GM18867 (cell line): ENCODE data around the gene ATP4A.
A peak's percentile ranks its signal among the peaks of the same experiment; 100 is the strongest.

Experiments
- ATAC-seq: cut with Tn5 transposase; IDR thresholded peaks from one replicate; pipeline ENCODE4 v1.9.1; 2021; ENCODE audit warnings: mild to moderate bottlenecking, moderate library complexity; ENCODE audit not compliant: unreplicated experiment

The ATP4A gene

GRCh38 chr19:35566738-35567137, 3.3 kb upstream of the ATP4A start:
- ATAC-seq: no peak

- ATAC-seq: no peak
Measured at GRCh38 chr19:35565016-35565856, 1.8 kb upstream of the ATP4A start.

- no peak for ATAC-seq
Measured at GRCh38 chr19:35562776-35563175, 682 bp downstream of the ATP4A start.

- ATAC-seq: no peak
Measured at GRCh38 chr19:35562336-35562735, 1.1 kb downstream of the ATP4A start.

- no peak for ATAC-seq
Measured at GRCh38 chr19:35561436-35561835, 2.0 kb downstream of the ATP4A start.

GRCh38 chr19:35560677-35561076, 2.8 kb downstream of the ATP4A start:
- no peak for ATAC-seq

GRCh38 chr19:35560271-35560670, 3.2 kb downstream of the ATP4A start:
- no peak for ATAC-seq

GRCh38 chr19:35559781-35560180, 3.7 kb downstream of the ATP4A start:
- ATAC-seq: no peak

- peak; percentile 50 for ATAC-seq
Measured at GRCh38 chr19:35559281-35559659, 4.2 kb downstream of the ATP4A start.

GRCh38 chr19:35558400-35559280, 4.8 kb downstream of the ATP4A start:
- ATAC-seq: no peak

- no peak for ATAC-seq
Measured at GRCh38 chr19:35557539-35558399, 5.7 kb downstream of the ATP4A start.

GRCh38 chr19:35556846-35557538, 6.5 kb downstream of the ATP4A start:
- no peak for ATAC-seq

GRCh38 chr19:35556025-35556590, 7.3 kb downstream of the ATP4A start:
- ATAC-seq: no peak

GRCh38 chr19:35555301-35556005, 8.0 kb downstream of the ATP4A start:
- ATAC-seq: no peak

- ATAC-seq: no peak
Measured at GRCh38 chr19:35554076-35554475, 9.4 kb downstream of the ATP4A start.

- no peak for ATAC-seq
Measured at GRCh38 chr19:35553385-35554000, 10.0 kb downstream of the ATP4A start.

GRCh38 chr19:35552534-35553384, 10.7 kb downstream of the ATP4A start:
- no peak for ATAC-seq
